ENCODE results near the gene CDX1.

Gene CDX1

DNA sequence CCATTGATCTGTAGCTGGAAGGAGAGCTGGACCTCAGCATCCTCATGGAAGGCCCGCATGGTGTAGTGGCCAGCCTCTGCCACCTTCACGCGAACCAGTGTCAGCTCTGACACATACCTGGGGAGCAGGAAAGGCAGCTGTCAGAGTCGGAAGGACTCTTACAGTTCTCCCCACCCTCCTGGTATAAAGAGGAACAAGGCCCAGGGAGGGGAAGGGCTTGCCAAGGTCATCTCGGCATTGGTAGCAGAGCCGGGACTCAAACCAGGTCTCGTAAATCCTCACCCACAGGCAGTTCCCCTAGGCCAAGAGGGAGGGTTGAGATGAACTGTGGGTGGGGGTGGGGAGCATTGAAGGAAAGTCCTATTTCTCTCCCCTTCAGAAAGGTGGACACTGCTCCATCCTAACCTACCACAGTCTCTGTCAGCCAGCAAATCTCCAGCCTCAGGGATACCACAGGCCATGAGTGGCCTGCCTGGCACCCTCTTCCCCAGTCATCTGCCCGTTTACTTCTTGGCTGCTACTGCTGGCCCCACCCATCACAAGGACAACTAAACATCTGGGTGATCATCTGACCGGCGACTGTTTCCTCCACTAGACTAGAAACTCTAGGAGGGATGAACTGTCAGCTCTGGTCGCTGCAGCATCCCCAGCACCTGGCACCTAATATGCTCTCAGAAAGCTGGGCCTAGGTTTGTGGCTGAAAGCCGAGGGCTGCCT, 34.4 kb upstream of the CDX1 start:
- Histone ChIP-seq H3K9me3 (ENCODE audit: control extremely low read depth in 1 of 5, control insufficient read depth in 4 of 5, insufficient read depth in 2 of 5, low read depth in 1 of 5, low read length in 4 of 5) (no peaks in the 10 kb centered on the region), H3K27me3 (replicated peaks in 2 of 5; ENCODE audit: control insufficient read depth in 4 of 5, insufficient read depth in 5 of 5, low read length in 4 of 5) (no peaks in the 10 kb centered on the region), H3K4me3 (ENCODE audit: control insufficient read depth in 1 of 7, extremely low read depth in 1 of 7, insufficient read depth in 4 of 7, low read depth in 2 of 7, low read length in 6 of 7) (no peak overlapping the region), H3K36me3 (ENCODE audit: control insufficient read depth in 4 of 4, insufficient read depth in 4 of 4, low read length in 3 of 4) (no peaks in the 10 kb centered on the region), H3K4me1 (ENCODE audit: control extremely low read depth in 1 of 4, control insufficient read depth in 4 of 4, insufficient read depth in 4 of 4, low read length in 3 of 4) (peaks cover 0 to 19% (median 12%) of the 10 kb centered on the region in 4 experiments), H3K27ac (ENCODE audit: insufficient read depth in 1 of 2, low read depth in 1 of 2, low read length in 2 of 2, poor library complexity in 1 of 2, severe bottlenecking in 2 of 2) (no peak overlapping the region)
- WGBS (ENCODE audit: insufficient coverage), result 49% methylated on average over 9 of the region's 12 CpGs
- peak in 2 of 3 donors; percentile 67 to 68 for DNase-seq
- CTCF ChIA-PET, result interaction anchor here (0.8 to 8.9 kb wide), 10 partner anchors 9 to 284 kb away, joined by 3 to 104 read pairs (median 3); partner anchors contain the start of gene CSF1R
- POLR2A ChIA-PET, result no interaction called here

DNA sequence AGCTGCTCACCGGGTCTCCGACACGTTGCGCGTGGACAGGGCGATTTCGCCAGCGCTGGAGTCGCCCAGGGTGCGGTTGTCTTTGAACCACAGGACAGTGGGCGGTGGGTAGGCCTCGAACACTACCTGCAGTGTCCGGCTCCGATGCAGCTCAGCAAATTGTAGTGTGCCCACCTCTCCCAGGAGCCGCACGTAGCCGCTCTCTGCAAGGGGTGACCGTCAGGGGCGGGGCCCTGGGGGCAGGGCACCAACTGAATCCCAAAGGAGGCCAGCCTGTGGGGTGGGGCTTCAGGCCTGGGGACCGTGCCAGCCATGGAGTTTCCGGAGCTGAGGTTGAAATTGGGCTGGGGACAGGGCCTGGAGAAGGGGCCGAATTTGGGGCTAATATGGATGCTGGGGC, 33.8 kb upstream of the CDX1 start:
- Histone ChIP-seq H3K9me3 (ENCODE audit: control extremely low read depth in 1 of 5, control insufficient read depth in 4 of 5, insufficient read depth in 2 of 5, low read depth in 1 of 5, low read length in 4 of 5) (no peaks in the 10 kb centered on the region), H3K27me3 (replicated peaks in 2 of 5; ENCODE audit: control insufficient read depth in 4 of 5, insufficient read depth in 5 of 5, low read length in 4 of 5) (no peaks in the 10 kb centered on the region), H3K36me3 (ENCODE audit: control insufficient read depth in 4 of 4, insufficient read depth in 4 of 4, low read length in 3 of 4) (no peaks in the 10 kb centered on the region), H3K4me1 (ENCODE audit: control extremely low read depth in 1 of 4, control insufficient read depth in 4 of 4, insufficient read depth in 4 of 4, low read length in 3 of 4) (peaks cover 0 to 19% (median 12%) of the 10 kb centered on the region in 4 experiments), H3K27ac (ENCODE audit: insufficient read depth in 1 of 2, low read depth in 1 of 2, low read length in 2 of 2, poor library complexity in 1 of 2, severe bottlenecking in 2 of 2) (no peak overlapping the region), H3K4me3 (ENCODE audit: control insufficient read depth in 1 of 7, extremely low read depth in 1 of 7, insufficient read depth in 4 of 7, low read depth in 2 of 7, low read length in 6 of 7) (no peak overlapping the region)
- CTCF ChIA-PET, result interaction anchor here (1.0 to 8.9 kb wide), 6 partner anchors 10 to 218 kb away, joined by 3 to 104 read pairs (median 9); partner anchors contain the start of gene CSF1R
- no peak for DNase-seq
- 97% methylated on average over 22 of the region's 22 CpGs for WGBS (ENCODE audit: insufficient coverage)
- POLR2A ChIA-PET, result no interaction called here

DNA sequence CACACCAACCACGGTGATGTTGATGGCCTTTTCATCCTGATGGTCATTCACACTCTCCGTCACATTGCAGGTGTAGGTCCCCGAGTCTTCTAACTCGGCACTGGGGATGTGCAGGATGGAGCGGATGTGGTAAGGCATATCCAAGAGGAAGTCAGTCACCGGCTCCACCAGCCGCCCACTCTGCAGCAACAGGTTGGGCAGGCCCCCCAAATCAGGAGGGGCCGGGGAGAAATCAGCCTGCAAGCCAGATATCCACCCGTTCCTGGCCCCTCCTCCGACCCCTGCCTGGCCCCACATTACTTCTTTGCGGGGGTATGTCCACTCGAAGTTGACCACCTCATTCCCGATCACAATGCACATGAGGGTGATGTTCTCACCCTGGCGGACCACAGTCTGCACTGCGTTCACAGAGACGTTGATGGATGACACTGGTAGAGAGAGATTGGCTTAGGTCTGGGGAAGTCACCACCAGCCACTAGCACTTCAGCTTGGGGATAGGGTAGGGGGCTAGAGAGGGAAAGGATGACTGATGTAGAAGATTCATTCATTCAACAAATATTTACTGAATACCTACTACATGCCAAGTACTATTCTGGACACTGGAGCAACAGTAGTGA, 32.9 kb upstream of the CDX1 start:
- Histone ChIP-seq H3K9me3 (ENCODE audit: control extremely low read depth in 1 of 5, control insufficient read depth in 4 of 5, insufficient read depth in 2 of 5, low read depth in 1 of 5, low read length in 4 of 5) (no peaks in the 10 kb centered on the region), H3K4me1 (ENCODE audit: control extremely low read depth in 1 of 4, control insufficient read depth in 4 of 4, insufficient read depth in 4 of 4, low read length in 3 of 4) (peaks cover 0 to 18% (median 12%) of the 10 kb centered on the region in 4 experiments), H3K36me3 (ENCODE audit: control insufficient read depth in 4 of 4, insufficient read depth in 4 of 4, low read length in 3 of 4) (no peaks in the 10 kb centered on the region), H3K4me3 (ENCODE audit: control insufficient read depth in 1 of 7, extremely low read depth in 1 of 7, insufficient read depth in 4 of 7, low read depth in 2 of 7, low read length in 6 of 7) (no peak overlapping the region), H3K27me3 (replicated peaks in 2 of 5; ENCODE audit: control insufficient read depth in 4 of 5, insufficient read depth in 5 of 5, low read length in 4 of 5) (no peaks in the 10 kb centered on the region), H3K27ac (ENCODE audit: insufficient read depth in 1 of 2, low read depth in 1 of 2, low read length in 2 of 2, poor library complexity in 1 of 2, severe bottlenecking in 2 of 2) (no peak overlapping the region)
- WGBS (ENCODE audit: insufficient coverage), result 88% methylated on average over 13 of the region's 16 CpGs
- CTCF ChIA-PET, result interaction anchor here (0.8 to 2.0 kb wide), 7 partner anchors 10 to 83 kb away, joined by 3 to 10 read pairs (median 5); no protein-coding TSS in a partner anchor
- no peak for DNase-seq
- POLR2A ChIA-PET, result no interaction called here

DNA sequence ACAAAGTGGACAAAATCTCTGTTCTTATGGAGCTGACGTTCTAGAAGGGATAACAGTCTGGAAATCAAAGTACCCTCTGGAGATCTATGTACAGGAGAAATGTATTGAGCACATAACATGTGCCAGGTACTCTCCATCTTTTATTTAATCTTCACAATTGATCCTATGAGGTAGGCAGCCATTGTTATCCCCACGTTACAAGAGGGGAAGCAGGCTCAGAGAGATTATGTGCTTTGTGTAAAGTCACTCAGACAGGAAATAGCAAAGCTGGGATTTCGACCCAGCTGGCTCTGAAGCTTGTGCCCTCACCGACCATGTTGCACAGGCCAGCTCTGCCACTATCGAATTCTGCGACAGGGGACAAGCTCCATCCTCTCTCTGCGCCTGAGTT, 32.4 kb upstream of the CDX1 start:
- no peaks in the 10 kb centered on the region for H3K36me3 ChIP-seq (ENCODE audit: control insufficient read depth in 4 of 4, insufficient read depth in 4 of 4, low read length in 3 of 4)
- CTCF ChIA-PET, result interaction anchor here (0.6 to 2.0 kb wide), 9 partner anchors 9 to 247 kb away, joined by 3 to 10 read pairs (median 4); no protein-coding TSS in a partner anchor
- no peaks in the 10 kb centered on the region for H3K9me3 ChIP-seq (ENCODE audit: control extremely low read depth in 1 of 5, control insufficient read depth in 4 of 5, insufficient read depth in 2 of 5, low read depth in 1 of 5, low read length in 4 of 5)
- H3K4me1 ChIP-seq (ENCODE audit: control extremely low read depth in 1 of 4, control insufficient read depth in 4 of 4, insufficient read depth in 4 of 4, low read length in 3 of 4), result peaks cover 0 to 19% (median 12%) of the 10 kb centered on the region in 4 experiments
- no peaks in the 10 kb centered on the region for H3K27me3 ChIP-seq (replicated peaks in 2 of 5; ENCODE audit: control insufficient read depth in 4 of 5, insufficient read depth in 5 of 5, low read length in 4 of 5)
- POLR2A ChIA-PET, result no interaction called here
- H3K4me3 ChIP-seq (ENCODE audit: control insufficient read depth in 1 of 7, extremely low read depth in 1 of 7, insufficient read depth in 4 of 7, low read depth in 2 of 7, low read length in 6 of 7), result no peak overlapping the region
- 76% methylated on average over 7 of the region's 7 CpGs for WGBS (ENCODE audit: insufficient coverage)
- no peak for DNase-seq
- H3K27ac ChIP-seq (ENCODE audit: insufficient read depth in 1 of 2, low read depth in 1 of 2, low read length in 2 of 2, poor library complexity in 1 of 2, severe bottlenecking in 2 of 2), result no peak overlapping the region

DNA sequence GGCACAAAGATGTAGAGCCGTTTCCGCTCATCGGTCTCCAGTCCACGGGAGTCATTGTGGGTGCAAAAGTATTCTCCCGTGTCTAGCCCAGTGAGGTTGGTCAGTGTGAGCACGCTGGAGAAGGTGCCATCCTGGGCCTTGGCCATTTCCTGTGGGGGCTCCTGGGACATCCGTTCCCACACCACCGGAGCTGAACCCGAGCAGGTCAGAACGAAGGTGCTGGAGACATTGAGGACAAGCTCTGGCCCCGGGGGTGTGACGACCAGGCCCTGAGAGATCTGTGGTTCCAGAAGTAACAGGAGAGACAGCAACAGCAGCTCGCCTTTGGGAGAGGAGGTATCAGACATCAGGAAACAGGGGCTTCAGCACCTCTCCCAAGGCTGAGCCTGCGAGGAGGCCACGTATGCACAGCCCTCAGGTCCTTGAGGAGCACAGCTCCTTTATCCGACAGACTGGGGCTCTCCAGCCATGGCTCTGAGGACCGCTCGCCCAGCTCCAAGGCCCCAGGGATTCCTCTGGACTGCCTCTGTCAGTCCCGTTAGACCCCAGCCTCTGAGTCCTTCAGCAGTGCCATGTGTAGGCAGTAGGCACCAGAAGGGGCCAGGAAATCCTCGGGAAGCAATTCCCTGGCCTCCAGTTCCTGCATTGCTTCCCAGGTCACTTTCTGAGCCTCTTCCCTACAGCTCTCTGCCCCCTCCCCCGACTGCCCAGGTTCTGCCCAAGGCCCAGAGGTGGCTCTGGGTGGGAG, 30.8 kb upstream of the CDX1 start:
- Histone ChIP-seq H3K9me3 (ENCODE audit: control extremely low read depth in 1 of 5, control insufficient read depth in 4 of 5, insufficient read depth in 2 of 5, low read depth in 1 of 5, low read length in 4 of 5) (no peaks in the 10 kb centered on the region), H3K36me3 (ENCODE audit: control insufficient read depth in 4 of 4, insufficient read depth in 4 of 4, low read length in 3 of 4) (no peaks in the 10 kb centered on the region), H3K4me1 (ENCODE audit: control extremely low read depth in 1 of 4, control insufficient read depth in 4 of 4, insufficient read depth in 4 of 4, low read length in 3 of 4) (peaks cover 0 to 19% (median 8%) of the 10 kb centered on the region in 4 experiments), H3K4me3 (ENCODE audit: control insufficient read depth in 1 of 7, extremely low read depth in 1 of 7, insufficient read depth in 4 of 7, low read depth in 2 of 7, low read length in 6 of 7) (no peak overlapping the region), H3K27me3 (replicated peaks in 2 of 5; ENCODE audit: control insufficient read depth in 4 of 5, insufficient read depth in 5 of 5, low read length in 4 of 5) (no peaks in the 10 kb centered on the region), H3K27ac (ENCODE audit: insufficient read depth in 1 of 2, low read depth in 1 of 2, low read length in 2 of 2, poor library complexity in 1 of 2, severe bottlenecking in 2 of 2) (no peak overlapping the region)
- ChIA-PET POLR2A (no interaction called here), CTCF (interaction anchor here (0.8 to 3.5 kb wide), 10 partner anchors 9 to 92 kb away, joined by 3 to 13 read pairs (median 4); no protein-coding TSS in a partner anchor)
- DNase-seq, result no peak
- 97% methylated on average over 20 of the region's 21 CpGs for WGBS (ENCODE audit: insufficient coverage)

DNA sequence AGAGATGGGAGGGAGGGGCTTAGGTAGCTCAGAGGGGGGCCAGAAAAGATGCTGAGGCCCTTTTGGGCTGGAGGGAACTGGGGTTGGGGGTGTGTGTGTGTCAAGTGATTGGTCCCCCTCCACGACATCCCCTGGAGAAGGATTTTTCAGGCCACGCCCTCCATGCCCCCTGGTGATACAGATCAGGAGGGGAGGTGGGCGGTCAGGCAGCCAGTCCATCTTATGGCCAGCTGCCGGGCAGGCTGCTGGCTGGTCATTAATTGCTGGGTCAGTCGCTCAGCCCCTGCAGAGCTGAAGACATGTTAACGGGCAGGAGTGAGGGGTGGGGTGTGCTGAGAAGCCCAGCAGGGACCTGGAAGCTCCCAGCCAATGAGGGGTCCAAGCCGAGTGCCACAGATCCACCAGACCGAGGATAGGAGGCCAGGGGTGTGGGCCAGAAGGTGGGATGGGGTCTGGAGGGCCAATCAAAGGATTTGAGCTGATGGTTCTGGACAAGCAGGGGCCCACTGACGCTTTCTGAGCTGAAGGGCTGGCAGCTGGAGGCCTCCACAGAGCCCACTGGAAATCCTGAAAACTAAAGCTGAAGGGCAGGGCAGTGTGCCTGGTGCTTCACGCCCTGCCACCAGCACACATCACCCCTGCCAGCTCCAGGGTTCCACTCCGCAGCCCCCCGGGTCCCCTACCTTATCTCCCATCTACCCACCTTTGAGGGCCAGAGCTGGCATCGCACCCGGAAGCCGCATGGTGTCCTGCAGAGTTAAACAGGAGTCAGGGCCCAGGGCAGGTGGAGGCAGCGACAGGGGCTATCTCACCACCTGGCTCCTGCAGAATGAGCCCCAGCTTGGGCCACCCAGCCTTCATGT, 30.0 kb upstream of the CDX1 start:
- CTCF ChIA-PET, result interaction anchor here (0.8 to 3.5 kb wide), 10 partner anchors 8 to 107 kb away, joined by 3 to 13 read pairs (median 4); no protein-coding TSS in a partner anchor
- Histone ChIP-seq H3K27ac (ENCODE audit: insufficient read depth in 1 of 2, low read depth in 1 of 2, low read length in 2 of 2, poor library complexity in 1 of 2, severe bottlenecking in 2 of 2) (no peak overlapping the region), H3K27me3 (replicated peaks in 2 of 5; ENCODE audit: control insufficient read depth in 4 of 5, insufficient read depth in 5 of 5, low read length in 4 of 5) (no peaks in the 10 kb centered on the region), H3K9me3 (ENCODE audit: control extremely low read depth in 1 of 5, control insufficient read depth in 4 of 5, insufficient read depth in 2 of 5, low read depth in 1 of 5, low read length in 4 of 5) (no peaks in the 10 kb centered on the region), H3K36me3 (ENCODE audit: control insufficient read depth in 4 of 4, insufficient read depth in 4 of 4, low read length in 3 of 4) (no peaks in the 10 kb centered on the region), H3K4me3 (ENCODE audit: control insufficient read depth in 1 of 7, extremely low read depth in 1 of 7, insufficient read depth in 4 of 7, low read depth in 2 of 7, low read length in 6 of 7) (no peak overlapping the region), H3K4me1 (ENCODE audit: control extremely low read depth in 1 of 4, control insufficient read depth in 4 of 4, insufficient read depth in 4 of 4, low read length in 3 of 4) (peaks cover 0 to 19% (median 8%) of the 10 kb centered on the region in 4 experiments)
- WGBS (ENCODE audit: insufficient coverage), result 97% methylated on average over 10 of the region's 16 CpGs
- POLR2A ChIA-PET, result no interaction called here
- DNase-seq, result no peak

All from common myeloid progenitor, CD34-positive (primary cell).